GM19438 (cell line): ENCODE measurements around the gene TOX3.

Experiments
- ATAC-seq: cut with Tn5 transposase; IDR thresholded peaks from one replicate; pipeline ENCODE4 v1.9.1; 2021; ENCODE audit warnings: low read depth; ENCODE audit not compliant: unreplicated experiment

TOX3 gene

GRCh38 chr16:52408191-52408845, 138.6 kb downstream of the TOX3 start:
- ATAC-seq: no peak

- ATAC-seq: no peak
Measured at GRCh38 chr16:52407778-52408177, 139.2 kb downstream of the TOX3 start.

- no peak for ATAC-seq
Measured at GRCh38 chr16:52405441-52405840, 141.5 kb downstream of the TOX3 start.

- ATAC-seq: no peak
Measured at GRCh38 chr16:52404546-52404945, 142.4 kb downstream of the TOX3 start.

- no peak for ATAC-seq
Measured at GRCh38 chr16:52399116-52399515, 147.8 kb downstream of the TOX3 start.

- no peak for ATAC-seq
Measured at GRCh38 chr16:52398491-52398960, 148.4 kb downstream of the TOX3 start.

- no peak for ATAC-seq
Measured at GRCh38 chr16:52398021-52398420, 148.9 kb downstream of the TOX3 start.

GRCh38 chr16:52393448-52393847, 153.5 kb downstream of the TOX3 start:
- ATAC-seq: no peak

- no peak for ATAC-seq
Measured at GRCh38 chr16:52389045-52389444, 157.9 kb downstream of the TOX3 start.
